Endothelial cell (in vitro differentiated cells): ENCODE measurements around the gene DET1. TPM values are rescaled to one million over a fixed set of nuclear protein-coding genes. Genes with fewer than 3 reads are reported as not detected.
"Not testable (repeated sequence)": the region's sequence is repeated elsewhere in the genome, so short reads cannot be mapped to it uniquely, and the experiment has no call there.

Source experiments
- DNase-seq: peaks from one replicate; pipeline ENCODE4 v3.0.0; 2021; ENCODE audit warnings: low spot score
- H3K27ac Mint-ChIP-seq: one replicate; pipeline ENCODE4 v1.8.0; 2021; ENCODE audit warnings: mixed read lengths, inconsistent platforms; ENCODE audit not compliant: unreplicated experiment
- H3K27me3 Mint-ChIP-seq: one replicate; pipeline ENCODE4 v1.8.0; 2021; ENCODE audit warnings: mild to moderate bottlenecking, moderate library complexity, mixed read lengths, inconsistent platforms; ENCODE audit not compliant: unreplicated experiment
- H3K36me3 Mint-ChIP-seq: one replicate; pipeline ENCODE4 v1.8.0; 2021; ENCODE audit warnings: mild to moderate bottlenecking, low read depth, mixed read lengths, inconsistent platforms; ENCODE audit not compliant: unreplicated experiment
- H3K4me1 Mint-ChIP-seq: one replicate; pipeline ENCODE4 v1.8.0; 2021; ENCODE audit warnings: mild to moderate bottlenecking, mixed read lengths, inconsistent platforms; ENCODE audit not compliant: unreplicated experiment
- H3K4me3 Mint-ChIP-seq: one replicate; pipeline ENCODE4 v1.8.0; 2021; ENCODE audit warnings: mild to moderate bottlenecking, mixed read lengths, inconsistent platforms; ENCODE audit not compliant: unreplicated experiment
- H3K9me3 Mint-ChIP-seq: one replicate; pipeline ENCODE4 v1.8.0; 2021; ENCODE audit warnings: mixed read lengths, inconsistent platforms; ENCODE audit not compliant: unreplicated experiment
- CTCF ChIP-seq: fragments of 200-600 bp; sonication (generic); IDR thresholded peaks from one replicate; pipeline ENCODE4 v1.5.0; 2021; ENCODE audit warnings: antibody characterized with exemption; ENCODE audit not compliant: unreplicated experiment
- total RNA-seq: library from RNA; stranded (reverse); fragmentation: NEBNext Ultra II Directional; extraction: Animal tissue kit (Norgen Biotek cat#: 25700); gene quantifications from one replicate; pipeline ENCODE4 v1.2.1, GENCODE V29; 2021; ENCODE audit not compliant: unreplicated experiment

Gene DET1
- total RNA-seq, 1 donor from 2014 or later = 4.4 TPM

DNA sequence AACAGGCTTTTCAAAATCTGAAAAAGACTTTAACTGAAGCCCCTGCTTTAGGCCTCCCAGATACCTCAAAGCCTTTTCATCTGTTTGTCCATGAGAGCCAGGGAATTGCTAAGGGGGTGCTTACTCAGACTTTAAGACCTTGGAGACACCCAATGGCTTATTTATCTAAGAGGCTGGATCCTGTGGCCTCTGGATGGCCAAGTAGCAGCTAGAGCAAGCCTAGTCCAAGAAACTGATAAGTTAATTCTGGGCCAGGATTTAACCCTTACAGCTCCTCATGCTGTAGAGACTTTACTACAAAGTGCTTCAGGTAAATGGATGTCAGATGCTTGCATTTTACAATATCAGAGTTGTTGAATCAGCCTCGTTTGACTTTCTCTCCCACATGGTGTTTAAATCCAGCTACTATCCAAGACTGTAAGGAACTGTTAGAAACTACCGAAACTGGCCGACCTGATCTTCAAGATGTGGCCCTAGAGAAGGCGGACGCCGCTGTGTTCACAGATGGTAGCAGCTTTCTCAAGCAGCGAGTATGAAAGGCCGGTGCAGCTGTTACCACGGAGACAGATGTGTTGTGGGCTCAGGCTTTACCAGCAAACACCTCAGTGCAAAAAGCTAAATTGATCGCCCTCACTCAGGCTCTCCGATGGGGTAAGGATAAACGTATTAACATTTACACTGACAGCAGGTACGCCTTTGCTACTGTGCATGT, 3.3 kb downstream of the DET1 start:
- no peak overlapping the region for H3K27ac Mint-ChIP-seq
- TF ChIP-seq CTCF = no peak
- H3K9me3 Mint-ChIP-seq = no peaks in the 10 kb centered on the region
- peaks cover 4% of the 10 kb centered on the region for H3K4me1 Mint-ChIP-seq
- peaks cover 6% of the 10 kb centered on the region for H3K27me3 Mint-ChIP-seq
- H3K4me3 Mint-ChIP-seq = no peak overlapping the region
- DNase-seq = no peak
- H3K36me3 Mint-ChIP-seq = peaks cover 4% of the 10 kb centered on the region

DNA sequence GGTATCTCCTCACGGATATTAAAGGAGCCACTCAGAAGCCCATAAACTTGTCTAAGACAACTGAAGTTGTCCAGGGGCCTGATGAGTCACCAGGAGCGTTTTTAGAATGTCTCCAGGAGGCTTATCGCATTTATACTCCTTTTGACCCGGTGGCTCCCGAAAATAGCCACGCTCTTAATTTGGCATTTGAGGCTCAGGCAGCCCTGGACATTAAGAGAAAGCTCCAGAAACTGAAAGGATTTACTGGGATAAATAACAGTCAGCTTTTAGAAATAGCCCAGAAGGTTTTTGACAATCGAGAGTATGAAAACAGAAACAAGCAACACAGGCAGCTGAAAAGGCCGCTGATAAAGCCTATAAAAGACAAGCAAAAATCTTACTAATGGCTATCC, 4.1 kb downstream of the DET1 start:
- no peak for TF ChIP-seq CTCF
- no peak for DNase-seq
- peaks cover 6% of the 10 kb centered on the region for H3K27me3 Mint-ChIP-seq
- no peaks in the 10 kb centered on the region for H3K9me3 Mint-ChIP-seq
- peaks cover 4% of the 10 kb centered on the region for H3K4me1 Mint-ChIP-seq
- H3K36me3 Mint-ChIP-seq = peaks cover 4% of the 10 kb centered on the region
- no peak overlapping the region for H3K27ac Mint-ChIP-seq
- no peak overlapping the region for H3K4me3 Mint-ChIP-seq

DNA sequence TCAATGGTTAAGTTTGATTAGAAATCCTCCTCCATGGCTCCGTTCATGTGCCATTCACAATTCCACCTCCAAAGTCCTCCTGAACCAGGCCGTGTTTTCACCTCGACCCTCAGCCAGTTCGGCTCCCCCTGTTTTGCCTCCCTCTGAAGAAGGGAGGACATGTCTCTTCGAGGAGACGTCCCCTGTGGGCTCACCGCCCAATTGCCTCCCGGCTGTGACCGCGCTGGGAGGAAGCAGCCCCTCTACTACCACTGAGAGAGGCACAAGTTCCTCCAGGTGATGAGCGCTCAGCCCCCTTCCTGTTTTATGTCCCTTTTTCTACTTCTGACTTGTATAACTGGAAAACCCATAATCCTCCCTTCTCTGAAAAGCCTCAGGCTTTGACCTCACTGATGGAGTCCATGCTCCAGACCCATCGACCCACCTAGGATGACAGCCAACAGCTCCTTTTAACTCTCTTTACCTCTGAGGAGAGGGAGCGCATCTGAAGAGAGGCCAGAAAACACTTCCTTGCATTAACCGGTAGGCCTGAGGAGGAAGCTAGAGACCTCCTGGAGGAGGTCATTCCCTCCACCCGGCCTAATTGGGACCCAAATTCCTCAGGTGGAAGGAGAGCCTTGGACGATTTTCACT, 4.7 kb downstream of the DET1 start:
- no peak for TF ChIP-seq CTCF
- Mint-ChIP-seq H3K4me1 (peaks cover 4% of the 10 kb centered on the region), H3K36me3 (peaks cover under 1% of the 10 kb centered on the region), H3K4me3 (no peak overlapping the region), H3K9me3 (no peaks in the 10 kb centered on the region), H3K27ac (no peak overlapping the region), H3K27me3 (peaks cover 5% of the 10 kb centered on the region)
- DNase-seq = no peak

DNA sequence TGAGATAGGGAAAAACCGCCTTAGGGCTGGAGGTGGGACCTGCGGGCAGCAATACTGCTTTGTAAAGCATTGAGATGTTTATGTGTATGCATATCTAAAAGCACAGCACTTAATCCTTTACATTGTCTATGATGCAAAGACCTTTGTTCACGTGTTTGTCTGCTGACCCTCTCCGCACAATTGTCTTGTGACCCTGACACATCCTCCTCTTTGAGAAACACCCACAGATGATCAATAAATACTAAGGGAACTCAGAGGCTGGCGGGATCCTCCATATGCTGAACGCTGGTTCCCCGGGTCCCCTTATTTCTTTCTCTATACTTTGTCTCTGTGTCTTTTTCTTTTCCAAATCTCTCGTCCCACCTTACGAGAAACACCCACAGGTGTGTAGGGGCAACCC, 5.4 kb downstream of the DET1 start:
- not testable (repeated sequence) for H3K4me1 Mint-ChIP-seq, H3K36me3 Mint-ChIP-seq, DNase-seq, H3K27me3 Mint-ChIP-seq, H3K9me3 Mint-ChIP-seq, H3K4me3 Mint-ChIP-seq, H3K27ac Mint-ChIP-seq

GRCh38 chr15:88540350-88540749, 6.1 kb downstream of the DET1 start:
- H3K27me3 Mint-ChIP-seq, H3K4me3 Mint-ChIP-seq, DNase-seq, H3K36me3 Mint-ChIP-seq, H3K9me3 Mint-ChIP-seq, H3K4me1 Mint-ChIP-seq, H3K27ac Mint-ChIP-seq: not testable (repeated sequence)

- Mint-ChIP-seq H3K27me3 (peaks cover 2% of the 10 kb centered on the region), H3K27ac (no peak overlapping the region), H3K9me3 (no peaks in the 10 kb centered on the region), H3K36me3 (peaks cover 9% of the 10 kb centered on the region), H3K4me3 (no peak overlapping the region), H3K4me1 (no peaks in the 10 kb centered on the region)
- DNase-seq = no peak
- no peak for TF ChIP-seq CTCF
These were observed 7.0 kb downstream of the DET1 start for GRCh38 chr15:88539441-88539840.
